Muscle layer of colon (tissue), 2 donors: Measurements from ENCODE around the gene HSD17B13.

Experiments
- H3K27ac ChIP-seq: one replicate; pipeline ENCODE4 v1.7.0; 2013; ENCODE audit warnings: low read depth, mild to moderate bottlenecking, low read length, moderate library complexity
- H3K27me3 ChIP-seq, 2 donors: one replicate each; pipeline ENCODE4 v1.7.0; 2013; ENCODE audit warnings: low read length in 2 of 2, mild to moderate bottlenecking in 2 of 2; ENCODE audit not compliant: insufficient read depth in 2 of 2, control insufficient read depth in 1 of 2
- H3K36me3 ChIP-seq: one replicate; pipeline ENCODE4 v1.7.0; 2013; ENCODE audit warnings: mild to moderate bottlenecking, low read length; ENCODE audit not compliant: insufficient read depth
- H3K4me1 ChIP-seq: one replicate; pipeline ENCODE4 v1.7.0; 2013; ENCODE audit warnings: mild to moderate bottlenecking, low read length; ENCODE audit not compliant: insufficient read depth
- H3K4me3 ChIP-seq, 2 donors: one replicate each; pipeline ENCODE4 v1.7.0; 2013; ENCODE audit warnings: low read length in 2 of 2, low read depth in 1 of 2, mild to moderate bottlenecking in 1 of 2, moderate library complexity in 1 of 2
- H3K9ac ChIP-seq: one replicate; pipeline ENCODE4 v1.7.0; 2013; ENCODE audit warnings: low read length
- H3K9me3 ChIP-seq: one replicate; pipeline ENCODE4 v1.7.0; 2013; ENCODE audit warnings: mild to moderate bottlenecking, low read length
- donor health status: abdominal sarcoma.
- donor health status: Adenocarcinoma of cecum.

HSD17B13 gene

GRCh38 chr4:87322754-87323153 is at the start of gene HSD17B13:
Gene HSD17B13, minus strand, starts transcription at chr4:87322882. Its CDS starts 41 bp downstream, at chr4:87322841.
- Histone ChIP-seq H3K9me3 (no peaks in the 10 kb centered on the region), H3K4me1 (peaks cover 15% of the 10 kb centered on the region), H3K27me3 (no peaks in the 10 kb centered on the region), H3K4me3 (no peak within 1 kb of the TSS), H3K27ac (no peak within 1 kb of the TSS), H3K36me3 (no peaks in the 10 kb centered on the region), H3K9ac (no peak within 1 kb of the TSS)

GRCh38 chr4:87370068-87370467 is 47.4 kb upstream of the HSD17B13 start:
- no peak overlapping the region for H3K27ac ChIP-seq
- no peaks in the 10 kb centered on the region for H3K9me3 ChIP-seq
- peaks cover 29% of the 10 kb centered on the region for H3K36me3 ChIP-seq
- H3K27me3 ChIP-seq = no peaks in the 10 kb centered on the region
- H3K4me1 ChIP-seq = no peaks in the 10 kb centered on the region
- no peak overlapping the region for H3K4me3 ChIP-seq
- no peak overlapping the region for H3K9ac ChIP-seq

GRCh38 chr4:87366521-87367162 is 44.0 kb upstream of the HSD17B13 start:
- H3K27ac ChIP-seq = no peak overlapping the region
- H3K27me3 ChIP-seq = no peaks in the 10 kb centered on the region
- no peak overlapping the region for H3K4me3 ChIP-seq
- peaks cover 36% of the 10 kb centered on the region for H3K36me3 ChIP-seq
- H3K9ac ChIP-seq = no peak overlapping the region
- H3K9me3 ChIP-seq = no peaks in the 10 kb centered on the region
- no peaks in the 10 kb centered on the region for H3K4me1 ChIP-seq

GRCh38 chr4:87365348-87365747 is 42.7 kb upstream of the HSD17B13 start:
- Histone ChIP-seq H3K36me3 (peaks cover 31% of the 10 kb centered on the region), H3K9me3 (no peaks in the 10 kb centered on the region)

GRCh38 chr4:87363552-87363951 is 40.9 kb upstream of the HSD17B13 start:
- H3K4me1 ChIP-seq = no peaks in the 10 kb centered on the region
- H3K27ac ChIP-seq = no peak overlapping the region
- no peaks in the 10 kb centered on the region for H3K9me3 ChIP-seq
- no peak overlapping the region for H3K4me3 ChIP-seq
- H3K9ac ChIP-seq = no peak overlapping the region
- H3K36me3 ChIP-seq = peaks cover 31% of the 10 kb centered on the region
- H3K27me3 ChIP-seq = no peaks in the 10 kb centered on the region

More at GRCh38 chr4:87365348-87365747, 42.7 kb upstream of the HSD17B13 start:
- Histone ChIP-seq H3K9ac (no peak overlapping the region), H3K4me3 (no peak overlapping the region), H3K4me1 (no peaks in the 10 kb centered on the region), H3K27ac (no peak overlapping the region), H3K27me3 (no peaks in the 10 kb centered on the region)

- Histone ChIP-seq H3K4me1 (no peaks in the 10 kb centered on the region), H3K36me3 (peaks cover 34% of the 10 kb centered on the region), H3K4me3 (no peak overlapping the region), H3K9ac (no peak overlapping the region), H3K27ac (no peak overlapping the region), H3K27me3 (no peaks in the 10 kb centered on the region), H3K9me3 (no peaks in the 10 kb centered on the region)
Measured at GRCh38 chr4:87360338-87360935, 37.8 kb upstream of the HSD17B13 start.

GRCh38 chr4:87359258-87359657 is 36.6 kb upstream of the HSD17B13 start:
- H3K4me3 ChIP-seq = no peak overlapping the region
- no peak overlapping the region for H3K27ac ChIP-seq
- no peaks in the 10 kb centered on the region for H3K4me1 ChIP-seq
- H3K9me3 ChIP-seq = no peaks in the 10 kb centered on the region
- H3K27me3 ChIP-seq = no peaks in the 10 kb centered on the region
- H3K36me3 ChIP-seq = peaks cover 25% of the 10 kb centered on the region
- no peak overlapping the region for H3K9ac ChIP-seq

GRCh38 chr4:87356832-87357526 is 34.3 kb upstream of the HSD17B13 start:
- H3K27ac ChIP-seq = no peak overlapping the region
- no peaks in the 10 kb centered on the region for H3K4me1 ChIP-seq
- no peak overlapping the region for H3K9ac ChIP-seq
- H3K27me3 ChIP-seq = no peaks in the 10 kb centered on the region
- H3K36me3 ChIP-seq = peaks cover 13% of the 10 kb centered on the region
- H3K4me3 ChIP-seq = no peak overlapping the region
- no peaks in the 10 kb centered on the region for H3K9me3 ChIP-seq

- no peak overlapping the region for H3K27ac ChIP-seq
- no peaks in the 10 kb centered on the region for H3K4me1 ChIP-seq
- H3K9ac ChIP-seq = no peak overlapping the region
- H3K9me3 ChIP-seq = no peaks in the 10 kb centered on the region
- peaks cover 9% of the 10 kb centered on the region for H3K36me3 ChIP-seq
- H3K27me3 ChIP-seq = no peaks in the 10 kb centered on the region
- H3K4me3 ChIP-seq = no peak overlapping the region
Measured at GRCh38 chr4:87354168-87355102, 31.8 kb upstream of the HSD17B13 start.

GRCh38 chr4:87353592-87353991 is 30.9 kb upstream of the HSD17B13 start:
- no peaks in the 10 kb centered on the region for H3K9me3 ChIP-seq
- no peak overlapping the region for H3K27ac ChIP-seq
- no peak overlapping the region for H3K9ac ChIP-seq
- H3K27me3 ChIP-seq = no peaks in the 10 kb centered on the region
- H3K4me3 ChIP-seq = no peak overlapping the region
- H3K36me3 ChIP-seq = peaks cover 9% of the 10 kb centered on the region
- no peaks in the 10 kb centered on the region for H3K4me1 ChIP-seq

GRCh38 chr4:87345139-87345538 is 22.5 kb upstream of the HSD17B13 start:
- Histone ChIP-seq H3K36me3 (no peaks in the 10 kb centered on the region), H3K9me3 (peaks cover 5% of the 10 kb centered on the region), H3K27ac (no peak overlapping the region), H3K4me1 (no peaks in the 10 kb centered on the region), H3K27me3 (no peaks in the 10 kb centered on the region), H3K9ac (no peak overlapping the region), H3K4me3 (no peak overlapping the region)
